ENCODE data around the gene EPN1. TPM values are rescaled to one million over a fixed set of nuclear protein-coding genes. Genes with fewer than 3 reads are reported as not detected.

Gene EPN1
- total RNA-seq, 3 donors from 2014 or later = 22.2 to 47.2 (median 27.5) TPM

- H3K4me1 ChIP-seq = peaks cover 19 to 37% of the 10 kb centered on the region in 2 donors
These were observed 16.1 kb upstream of the EPN1 start for GRCh38 chr19:55658846-55659459.

GRCh38 chr19:55659822-55660221, 15.2 kb upstream of the EPN1 start:
- intact Hi-C loops (cut with DNase I; ENCODE audit: low total_unique reads) = no loop called here
- no peak for DNase-seq (ENCODE audit: low spot score in 2 of 2)
- H3K4me3 ChIP-seq = no peak overlapping the region
- H3K4me1 ChIP-seq = peaks cover 19 to 37% of the 10 kb centered on the region in 2 donors
- no peaks in the 10 kb centered on the region for H3K9me3 ChIP-seq
- H3K27me3 ChIP-seq = no peaks in the 10 kb centered on the region
- TF ChIP-seq POLR2AphosphoS5 (IDR thresholded peaks at IDR 0.05) (no peak), POLR2A (IDR thresholded peaks at IDR 0.05) (no peak)
- TF ChIP-seq, protein P1, sequence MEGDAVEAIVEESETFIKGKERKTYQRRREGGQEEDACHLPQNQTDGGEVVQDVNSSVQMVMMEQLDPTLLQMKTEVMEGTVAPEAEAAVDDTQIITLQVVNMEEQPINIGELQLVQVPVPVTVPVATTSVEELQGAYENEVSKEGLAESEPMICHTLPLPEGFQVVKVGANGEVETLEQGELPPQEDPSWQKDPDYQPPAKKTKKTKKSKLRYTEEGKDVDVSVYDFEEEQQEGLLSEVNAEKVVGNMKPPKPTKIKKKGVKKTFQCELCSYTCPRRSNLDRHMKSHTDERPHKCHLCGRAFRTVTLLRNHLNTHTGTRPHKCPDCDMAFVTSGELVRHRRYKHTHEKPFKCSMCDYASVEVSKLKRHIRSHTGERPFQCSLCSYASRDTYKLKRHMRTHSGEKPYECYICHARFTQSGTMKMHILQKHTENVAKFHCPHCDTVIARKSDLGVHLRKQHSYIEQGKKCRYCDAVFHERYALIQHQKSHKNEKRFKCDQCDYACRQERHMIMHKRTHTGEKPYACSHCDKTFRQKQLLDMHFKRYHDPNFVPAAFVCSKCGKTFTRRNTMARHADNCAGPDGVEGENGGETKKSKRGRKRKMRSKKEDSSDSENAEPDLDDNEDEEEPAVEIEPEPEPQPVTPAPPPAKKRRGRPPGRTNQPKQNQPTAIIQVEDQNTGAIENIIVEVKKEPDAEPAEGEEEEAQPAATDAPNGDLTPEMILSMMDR (IDR thresholded peaks at IDR 0.05) = no peak
- peaks cover 20% of the 10 kb centered on the region for H3K36me3 ChIP-seq
- H3K27ac ChIP-seq = no peak overlapping the region

More at GRCh38 chr19:55658846-55659459, 16.1 kb upstream of the EPN1 start:
- no peak for TF ChIP-seq POLR2A (IDR thresholded peaks at IDR 0.05)
- no peak for TF ChIP-seq POLR2AphosphoS5 (IDR thresholded peaks at IDR 0.05)
- TF ChIP-seq, protein P1 (IDR thresholded peaks at IDR 0.05) = no peak
- Histone ChIP-seq H3K9me3 (no peaks in the 10 kb centered on the region), H3K4me3 (peak overlapping the region in 2 of 3 donors; percentile 7 to 82), H3K27ac (no peak overlapping the region), H3K36me3 (peaks cover 15% of the 10 kb centered on the region), H3K27me3 (no peaks in the 10 kb centered on the region)
- intact Hi-C loops (cut with DNase I; ENCODE audit: low total_unique reads) = no loop called here
- DNase-seq (ENCODE audit: low spot score in 2 of 2) = no peak

- intact Hi-C loops (cut with DNase I; ENCODE audit: low total_unique reads) = no loop called here
- Histone ChIP-seq H3K4me1 (peaks cover 19 to 37% of the 10 kb centered on the region in 2 donors), H3K36me3 (peaks cover 20% of the 10 kb centered on the region)
These were observed 14.6 kb upstream of the EPN1 start for GRCh38 chr19:55660404-55660803.

DNA sequence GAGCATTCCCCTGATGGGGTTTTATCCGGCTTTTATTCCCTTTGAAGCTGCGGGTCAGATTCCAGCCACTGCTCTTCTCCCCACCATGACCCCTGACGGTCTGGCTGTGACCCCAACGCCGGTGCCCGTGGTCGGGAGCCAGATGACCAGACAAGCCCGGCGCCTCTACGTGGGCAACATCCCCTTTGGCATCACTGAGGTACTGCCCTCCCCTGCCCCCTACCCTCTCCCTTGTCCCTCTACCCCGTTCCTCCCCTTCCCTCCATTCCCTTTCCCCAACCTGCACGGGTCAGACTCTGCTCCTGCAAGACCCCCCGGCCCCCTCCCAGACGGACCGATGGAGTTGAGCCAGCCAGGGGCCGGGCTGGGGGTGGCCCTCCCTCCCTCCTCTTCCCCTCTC, 14.0 kb upstream of the EPN1 start:
- Histone ChIP-seq H3K27me3 (no peaks in the 10 kb centered on the region), H3K4me1 (peaks cover 19 to 34% of the 10 kb centered on the region in 2 donors), H3K4me3 (no peak overlapping the region), H3K9me3 (no peaks in the 10 kb centered on the region), H3K36me3 (peaks cover 23% of the 10 kb centered on the region), H3K27ac (no peak overlapping the region)
- TF ChIP-seq POLR2A (IDR thresholded peaks at IDR 0.05) = no peak
- TF ChIP-seq, protein P1 (IDR thresholded peaks at IDR 0.05) = no peak
- no peak for TF ChIP-seq POLR2AphosphoS5 (IDR thresholded peaks at IDR 0.05)
- intact Hi-C loops (cut with DNase I; ENCODE audit: low total_unique reads) = no loop called here
- no peak for DNase-seq (ENCODE audit: low spot score in 2 of 2)

More at GRCh38 chr19:55660404-55660803, 14.6 kb upstream of the EPN1 start:
- no peak for DNase-seq (ENCODE audit: low spot score in 2 of 2)
- no peak overlapping the region for H3K27ac ChIP-seq
- no peaks in the 10 kb centered on the region for H3K27me3 ChIP-seq
- TF ChIP-seq POLR2AphosphoS5 (IDR thresholded peaks at IDR 0.05) = no peak
- TF ChIP-seq, protein P1 (IDR thresholded peaks at IDR 0.05) = no peak
- no peak for TF ChIP-seq POLR2A (IDR thresholded peaks at IDR 0.05)
- no peaks in the 10 kb centered on the region for H3K9me3 ChIP-seq
- H3K4me3 ChIP-seq = no peak overlapping the region

GRCh38 chr19:55661826-55662225, 13.2 kb upstream of the EPN1 start:
- intact Hi-C loops (cut with DNase I; ENCODE audit: low total_unique reads) = no loop called here
- Histone ChIP-seq H3K9me3 (no peaks in the 10 kb centered on the region), H3K4me1 (peaks cover 14 to 26% of the 10 kb centered on the region in 2 donors), H3K36me3 (peaks cover 31% of the 10 kb centered on the region), H3K27me3 (no peaks in the 10 kb centered on the region), H3K27ac (no peak overlapping the region), H3K4me3 (no peak overlapping the region)
- no peak for DNase-seq (ENCODE audit: low spot score in 2 of 2)
- TF ChIP-seq POLR2AphosphoS5 (IDR thresholded peaks at IDR 0.05) (no peak), POLR2A (IDR thresholded peaks at IDR 0.05) (no peak)
- TF ChIP-seq, protein P1 (IDR thresholded peaks at IDR 0.05) = no peak
